Caco-2 (cell line): Measurements from ENCODE around the gene PKN1. TPM values are rescaled to one million over a fixed set of nuclear protein-coding genes. Genes with fewer than 3 reads are reported as not detected.

Experiments used
- BruUV-seq: library from RNA; stranded (reverse); fragments of 400-500 nt; replicated peaks from 2 replicates; lab custom pipeline; 2021; lab: Mats Ljungman, UMichigan
- CTCF ChIA-PET: fragments of 300-600 bp; sonication (Branson Sonifier 250); formaldehyde crosslinking; loops from one replicate; lab custom pipeline; 2022; ENCODE audit warnings: antibody characterized with exemption; lab: Charles Lee
- POLR2A ChIA-PET: fragments of 300-600 bp; sonication (Branson Sonifier 250); formaldehyde crosslinking; loops from one replicate; lab custom pipeline; 2022; ENCODE audit warnings: antibody characterized with exemption; lab: Charles Lee
- DNase-seq, 2 experiments: peaks; one replicate each; pipeline versions ENCODE4 v3.0.0 to v3.0.0-alpha.2; 2020 to 2022
- H3K27me3 ChIP-seq: replicated peaks from 2 replicates; pipeline ENCODE4 v1.6.0; 2011; ENCODE audit warnings: low read length; ENCODE audit not compliant: control insufficient read depth, insufficient read depth
- H3K36me3 ChIP-seq: 2 replicates; pipeline ENCODE4 v1.5.1; 2011; ENCODE audit warnings: low read length; ENCODE audit not compliant: control insufficient read depth, insufficient read depth
- H3K4me1 ChIP-seq: fragments of 250-450 bp; sonication (Bioruptor Pico); 2 replicates; pipeline ENCODE4 v1.5.1; 2020; ENCODE audit warnings: mild to moderate bottlenecking
- H3K4me3 ChIP-seq: 2 replicates; pipeline ENCODE4 v1.5.1; 2011; ENCODE audit warnings: low read depth, mild to moderate bottlenecking, control low read depth, low read length
- H3K9me3 ChIP-seq: fragments of 250-450 bp; sonication (Bioruptor Pico); 2 replicates; pipeline ENCODE4 v1.5.1; 2020; ENCODE audit warnings: mild to moderate bottlenecking, moderate library complexity
- H3K27ac Mint-ChIP-seq: one replicate; pipeline ENCODE4 v1.8.0; 2022; ENCODE audit warnings: mixed read lengths; ENCODE audit not compliant: unreplicated experiment
- H3K27me3 Mint-ChIP-seq: one replicate; pipeline ENCODE4 v1.8.0; 2022; ENCODE audit warnings: mixed read lengths; ENCODE audit not compliant: insufficient read depth, unreplicated experiment
- H3K36me3 Mint-ChIP-seq: one replicate; pipeline ENCODE4 v1.8.0; 2022; ENCODE audit warnings: mild to moderate bottlenecking, mixed read lengths; ENCODE audit not compliant: insufficient read depth, unreplicated experiment
- H3K4me1 Mint-ChIP-seq: one replicate; pipeline ENCODE4 v1.8.0; 2022; ENCODE audit warnings: low read depth, mixed read lengths; ENCODE audit not compliant: unreplicated experiment
- H3K4me3 Mint-ChIP-seq: one replicate; pipeline ENCODE4 v1.8.0; 2022; ENCODE audit warnings: mild to moderate bottlenecking, moderate library complexity, mixed read lengths; ENCODE audit not compliant: unreplicated experiment
- H3K9me3 Mint-ChIP-seq: one replicate; pipeline ENCODE4 v1.8.0; 2022; ENCODE audit warnings: mixed read lengths; ENCODE audit not compliant: unreplicated experiment
- intact Hi-C: fragments of 100-400 bp; cut with micrococcal nuclease; formaldehyde crosslinking; loops from one replicate; pipeline ENCODE4 v1.10.0; 2022; ENCODE audit not compliant: unreplicated experiment
- total RNA-seq: library from RNA; stranded (reverse); gene quantifications from 2 replicates; pipeline ENCODE4 v1.2.3, GENCODE V29; 2022
- TF ChIP-seq, protein P1 (sequence below), 2 experiments: fragments of 200-600 bp in 1 of 2; IDR thresholded peaks; 1 replicate in 1 of 2; 2 replicates in 1 of 2; pipeline versions ENCODE4 v1.5.1 to v1.8.0; 2011 to 2022; ENCODE audit warnings: antibody characterized with exemption in 1 of 2, control low read depth in 1 of 2, inconsistent platforms in 1 of 2, low read depth in 1 of 2, low read length in 1 of 2, mild to moderate bottlenecking in 1 of 2, moderate library complexity in 1 of 2; ENCODE audit not compliant: insufficient read depth in 1 of 2, severe bottlenecking in 1 of 2, unreplicated experiment in 1 of 2

PKN1 gene
- total RNA-seq, 1 experiment from 2014 or later = 102 TPM

DNA sequence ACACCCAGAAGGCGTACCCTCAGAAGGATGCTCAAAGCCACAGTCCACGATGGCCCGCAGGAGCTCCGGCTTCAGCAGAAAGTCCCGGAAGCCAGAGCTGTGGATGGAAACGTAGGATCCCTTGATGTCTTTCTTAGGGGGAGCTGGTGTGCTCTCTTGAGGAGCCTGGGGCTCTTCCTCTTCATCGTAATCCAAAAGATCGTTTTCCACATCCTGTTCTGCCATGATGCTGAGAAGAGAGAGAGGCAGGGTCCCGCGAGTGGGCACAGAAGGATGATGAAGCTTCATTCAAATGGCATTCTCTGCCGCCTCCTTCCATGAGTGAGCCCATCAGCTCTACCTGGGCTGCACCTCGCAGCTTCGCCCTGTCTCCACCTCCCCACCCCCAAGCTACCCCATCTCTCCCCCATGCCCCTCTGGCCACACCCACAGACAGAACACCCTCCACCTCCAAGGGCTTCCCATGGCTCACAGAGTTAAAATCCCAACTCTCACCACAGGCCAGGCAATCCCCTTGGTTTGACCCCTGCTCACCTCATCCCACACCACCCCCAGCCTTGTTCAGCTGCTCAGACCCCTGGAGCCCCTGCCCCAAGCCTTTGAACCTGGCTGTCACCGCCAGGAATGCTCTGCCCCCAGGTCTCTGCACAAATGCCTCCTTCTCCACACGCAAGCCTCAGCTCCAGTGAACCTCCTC, 20.0 kb upstream of the PKN1 start:
- no peak overlapping the region for H3K4me3 Mint-ChIP-seq
- no peak overlapping the region for H3K4me3 ChIP-seq
- H3K27ac Mint-ChIP-seq = no peak overlapping the region
- TF ChIP-seq, protein P1, sequence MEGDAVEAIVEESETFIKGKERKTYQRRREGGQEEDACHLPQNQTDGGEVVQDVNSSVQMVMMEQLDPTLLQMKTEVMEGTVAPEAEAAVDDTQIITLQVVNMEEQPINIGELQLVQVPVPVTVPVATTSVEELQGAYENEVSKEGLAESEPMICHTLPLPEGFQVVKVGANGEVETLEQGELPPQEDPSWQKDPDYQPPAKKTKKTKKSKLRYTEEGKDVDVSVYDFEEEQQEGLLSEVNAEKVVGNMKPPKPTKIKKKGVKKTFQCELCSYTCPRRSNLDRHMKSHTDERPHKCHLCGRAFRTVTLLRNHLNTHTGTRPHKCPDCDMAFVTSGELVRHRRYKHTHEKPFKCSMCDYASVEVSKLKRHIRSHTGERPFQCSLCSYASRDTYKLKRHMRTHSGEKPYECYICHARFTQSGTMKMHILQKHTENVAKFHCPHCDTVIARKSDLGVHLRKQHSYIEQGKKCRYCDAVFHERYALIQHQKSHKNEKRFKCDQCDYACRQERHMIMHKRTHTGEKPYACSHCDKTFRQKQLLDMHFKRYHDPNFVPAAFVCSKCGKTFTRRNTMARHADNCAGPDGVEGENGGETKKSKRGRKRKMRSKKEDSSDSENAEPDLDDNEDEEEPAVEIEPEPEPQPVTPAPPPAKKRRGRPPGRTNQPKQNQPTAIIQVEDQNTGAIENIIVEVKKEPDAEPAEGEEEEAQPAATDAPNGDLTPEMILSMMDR (IDR thresholded peaks at IDR 0.05; ENCODE audit: insufficient read depth in 1 of 2, low read depth in 1 of 2, low read length in 1 of 2, severe bottlenecking in 1 of 2, unreplicated experiment in 1 of 2) = no peak
- ChIA-PET CTCF (no interaction called here), POLR2A (no interaction called here)
- DNase-seq = no peak
- H3K4me1 ChIP-seq = 0 out of 2 replicates have a peak, but pooled peaks cover 4% of the 10 kb centered on the region
- peaks cover 76% of the 10 kb centered on the region for H3K36me3 Mint-ChIP-seq
- no peaks in the 10 kb centered on the region for H3K9me3 ChIP-seq
- H3K36me3 ChIP-seq = peaks cover 4% of the 10 kb centered on the region
- intact Hi-C loops = no loop called here
- H3K4me1 Mint-ChIP-seq = peaks cover 14% of the 10 kb centered on the region
- no TSS peak for BruUV-seq
- H3K9me3 Mint-ChIP-seq = no peaks in the 10 kb centered on the region
- H3K27me3 ChIP-seq = no peaks in the 10 kb centered on the region
- no peaks in the 10 kb centered on the region for H3K27me3 Mint-ChIP-seq

DNA sequence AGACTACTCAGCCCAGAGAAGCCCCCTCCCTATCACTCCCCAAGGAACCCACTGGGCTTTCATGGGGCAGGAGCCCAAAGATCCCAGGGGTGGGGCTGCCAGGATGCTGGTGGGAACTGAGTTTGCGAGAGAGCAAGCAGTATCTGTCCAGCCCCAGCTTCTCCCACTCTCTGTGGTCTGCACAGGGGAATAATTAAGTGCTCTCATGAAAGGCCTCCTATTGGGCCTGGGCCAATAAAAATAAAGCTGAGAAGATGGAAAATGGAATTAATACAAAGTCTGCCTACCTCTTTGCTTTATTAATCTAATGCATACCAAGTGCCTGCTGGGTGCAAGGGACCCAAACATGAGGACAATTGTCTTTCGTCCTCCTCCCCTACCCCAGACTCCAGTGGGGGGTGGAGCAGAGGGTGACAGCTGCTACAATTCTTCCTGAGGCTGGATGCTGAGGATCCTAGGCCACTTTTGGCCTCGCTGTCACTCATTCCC, 19.4 kb upstream of the PKN1 start:
- ChIA-PET POLR2A (no interaction called here), CTCF (no interaction called here)
- peaks cover 75% of the 10 kb centered on the region for H3K36me3 Mint-ChIP-seq
- peaks cover 4% of the 10 kb centered on the region for H3K36me3 ChIP-seq
- H3K27me3 ChIP-seq = no peaks in the 10 kb centered on the region
- H3K4me3 Mint-ChIP-seq = no peak overlapping the region
- no peaks in the 10 kb centered on the region for H3K9me3 ChIP-seq
- TF ChIP-seq, protein P1 (IDR thresholded peaks at IDR 0.05; ENCODE audit: insufficient read depth in 1 of 2, low read depth in 1 of 2, low read length in 1 of 2, severe bottlenecking in 1 of 2, unreplicated experiment in 1 of 2) = no peak
- H3K27me3 Mint-ChIP-seq = no peaks in the 10 kb centered on the region
- no peak overlapping the region for H3K27ac Mint-ChIP-seq
- intact Hi-C loops = no loop called here
- no TSS peak for BruUV-seq
- peaks cover 14% of the 10 kb centered on the region for H3K4me1 Mint-ChIP-seq
- 0 out of 2 replicates have a peak, but pooled peaks cover 4% of the 10 kb centered on the region for H3K4me1 ChIP-seq
- no peaks in the 10 kb centered on the region for H3K9me3 Mint-ChIP-seq
- no peak overlapping the region for H3K4me3 ChIP-seq
- DNase-seq = no peak

DNA sequence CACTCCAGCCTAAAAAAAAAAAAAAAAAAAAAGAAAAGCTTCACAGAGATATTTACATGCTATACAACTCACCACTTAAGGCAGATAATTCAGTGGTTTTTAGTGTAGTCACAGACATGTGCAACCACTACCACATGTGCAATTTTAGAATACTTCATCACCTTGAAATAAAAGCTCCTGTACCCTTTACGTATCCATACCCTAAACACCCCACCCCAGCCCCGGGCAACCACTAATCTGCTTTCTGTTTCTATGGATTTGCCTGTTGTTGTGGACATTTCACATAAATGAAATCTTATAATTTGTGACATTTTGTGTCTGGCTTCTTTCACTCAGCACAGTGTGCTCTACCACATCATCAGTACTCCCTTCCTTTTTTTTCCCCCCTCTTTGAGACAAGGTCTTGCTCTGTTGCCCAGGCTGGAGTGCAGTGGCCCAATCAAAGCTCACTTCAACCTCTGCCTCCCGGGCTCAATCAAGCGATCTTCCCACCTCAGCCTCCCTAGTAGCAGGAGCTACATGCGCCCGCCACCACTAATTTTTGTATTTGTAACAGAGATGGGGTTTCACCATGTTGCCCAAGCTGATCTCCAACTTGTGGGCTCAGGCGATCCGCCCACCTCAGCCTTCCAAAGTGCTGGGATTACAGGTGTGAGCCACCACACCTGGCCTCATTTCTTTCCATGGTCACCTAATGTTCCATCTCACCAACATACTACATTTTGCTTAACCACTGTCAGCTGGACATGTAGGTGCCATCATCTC, 18.0 kb upstream of the PKN1 start:
- no peaks in the 10 kb centered on the region for H3K27me3 Mint-ChIP-seq
- intact Hi-C loops = no loop called here
- Histone ChIP-seq H3K36me3 (peaks cover 4% of the 10 kb centered on the region), H3K4me3 (no peak overlapping the region), H3K27me3 (no peaks in the 10 kb centered on the region), H3K4me1 (0 out of 2 replicates have a peak, but pooled peaks cover 4% of the 10 kb centered on the region), H3K9me3 (no peaks in the 10 kb centered on the region)
- H3K9me3 Mint-ChIP-seq = no peaks in the 10 kb centered on the region
- peaks cover 14% of the 10 kb centered on the region for H3K4me1 Mint-ChIP-seq
- no peak overlapping the region for H3K4me3 Mint-ChIP-seq
- peak overlapping the region; percentile 69 for H3K27ac Mint-ChIP-seq
- peaks cover 68% of the 10 kb centered on the region for H3K36me3 Mint-ChIP-seq
- no peak for DNase-seq
- ChIA-PET POLR2A (interaction anchor here (1.1 kb wide), 1 partner anchor 279 kb away, joined by 6 read pairs; the partner anchor contains the start of gene ASF1B), CTCF (no interaction called here)
- TF ChIP-seq, protein P1 (IDR thresholded peaks at IDR 0.05; ENCODE audit: insufficient read depth in 1 of 2, low read depth in 1 of 2, low read length in 1 of 2, severe bottlenecking in 1 of 2, unreplicated experiment in 1 of 2) = no peak
- BruUV-seq = no TSS peak
